ENCODE measurements around the gene DHX40.

- TF ChIP-seq CTCF (IDR thresholded peaks at IDR 0.05) (no peak), POLR2A (IDR thresholded peaks at IDR 0.05) (no peak), EP300 (IDR thresholded peaks at IDR 0.05) (no peak), POLR2AphosphoS5 (IDR thresholded peaks at IDR 0.05) (no peak)
Measured at GRCh38 chr17:59558039-59558438, 7.4 kb upstream of the DHX40 start.
